IMR-90 (cell line): Measurements from ENCODE around the gene CLDN11.

ENCODE experiments used
- CEBPB ChIP-seq: IDR thresholded peaks from 2 replicates; pipeline ENCODE4 v1.6.1; 2012; ENCODE audit warnings: low read depth, low read length, improper control_type of control experiment
- CHD1 ChIP-seq: IDR thresholded peaks from 2 replicates; pipeline ENCODE4 v1.6.1; 2012; ENCODE audit warnings: low read depth, low read length, improper control_type of control experiment
- CTCF ChIP-seq: conservative IDR thresholded peaks from 2 replicates; pipeline ENCODE4 v1.5.1; 2012; ENCODE audit warnings: mild to moderate bottlenecking, low read depth, low read length, improper control_type of control experiment
- ELK1 ChIP-seq: fragments of 150-350 bp; IDR thresholded peaks from 2 replicates; pipeline ENCODE4 v1.6.1; 2016; ENCODE audit warnings: low read depth, mild to moderate bottlenecking, low read length, moderate library complexity, borderline replicate concordance

- TF ChIP-seq CTCF: peak; percentile 27
- TF ChIP-seq CEBPB: no peak
- TF ChIP-seq ELK1: no peak
- TF ChIP-seq CHD1: no peak
Measured at GRCh38 chr3:170431054-170431453, 12.4 kb downstream of the CLDN11 start.
